Esophagus squamous epithelium (tissue), 5 donors: ENCODE measurements around the gene G6PC1. TPM values are rescaled to one million over a fixed set of nuclear protein-coding genes. Genes with fewer than 3 reads are reported as not detected.
"Not testable (repeated sequence)": the region's sequence is repeated elsewhere in the genome, so short reads cannot be mapped to it uniquely, and the experiment has no call there.

Experiments
- DNase-seq: peaks from one replicate; lab custom pipeline; 2025; lab: John Stamatoyannopoulos, UW
- H3K27ac ChIP-seq, 4 donors: fragments of 200-600 bp; sonication (generic); one replicate each; pipeline ENCODE4 v1.5.1; 2016 to 2019; ENCODE audit warnings: mild to moderate bottlenecking in 1 of 4
- H3K27me3 ChIP-seq, 4 donors: fragments of 200-600 bp; sonication (generic); 1 replicate in 3 of 4; 2 replicates in 1 of 4; pipeline versions ENCODE4 v1.5.1 to v1.6.0; 2017 to 2021; ENCODE audit warnings: antibody characterized with exemption in 1 of 4
- H3K36me3 ChIP-seq, 3 donors: fragments of 200-600 bp; sonication (generic); one replicate each; pipeline ENCODE4 v1.5.1; 2016 to 2019
- H3K4me1 ChIP-seq, 3 donors: fragments of 200-600 bp; sonication (generic); one replicate each; pipeline ENCODE4 v1.5.1; 2017 to 2019
- H3K4me3 ChIP-seq, 4 donors: fragments of 200-600 bp; sonication (generic); 1 replicate in 3 of 4; 2 replicates in 1 of 4; pipeline ENCODE4 v1.5.1; 2016 to 2019; ENCODE audit warnings: mild to moderate bottlenecking in 2 of 4, moderate library complexity in 1 of 4
- H3K9me3 ChIP-seq, 3 donors: fragments of 200-600 bp; sonication (generic); one replicate each; pipeline ENCODE4 v1.5.1; 2016 to 2019
- POLR2A ChIP-seq, 4 donors: fragments of 450-650 bp; IDR thresholded peaks; one replicate each; pipeline ENCODE4 v1.6.1; 2017; ENCODE audit warnings: antibody characterized with exemption in 4 of 4, mild to moderate bottlenecking in 4 of 4, moderate library complexity in 3 of 4
- WGBS, 2 donors: methylation state at CpG; one replicate each; pipeline ENCODE4 v1.1.5; 2018; 5-methylcytosine and 5-hydroxymethylcytosine counted together
- intact Hi-C: fragments of 100-400 bp; cut with DNase I; formaldehyde crosslinking; loops from one replicate; pipeline ENCODE4 v1.15.0; 2022
- total RNA-seq, 4 donors: library from RNA; depleted of rRNA; stranded (reverse); fragments of >200 nt; gene quantifications; one replicate each; pipeline ENCODE4 v1.1.0, GENCODE V29; 2016
- TF ChIP-seq, protein P1 (sequence below), 6 experiments: fragments of 450-650 bp in 4 of 6; fragments of 200-600 bp in 2 of 6; sonication (generic) in 2 of 6; IDR thresholded peaks; one replicate each; pipeline ENCODE4 v1.5.1; 2016 to 2019; ENCODE audit warnings: antibody characterized with exemption in 6 of 6, mild to moderate bottlenecking in 4 of 6, moderate library complexity in 4 of 6
- donor health status: DM: yes; HTN: yes; CAD: no.

G6PC1 gene
- total RNA-seq, 4 donors from 2014 or later, result not detected

- H3K36me3 ChIP-seq, result no peaks in the 10 kb centered on the region
- DNase-seq, result no peak
- H3K4me3 ChIP-seq, result no peak overlapping the region
- H3K27me3 ChIP-seq, result peaks cover 0 to 8% (median 0%) of the 10 kb centered on the region in 4 donors
- TF ChIP-seq, protein P1, sequence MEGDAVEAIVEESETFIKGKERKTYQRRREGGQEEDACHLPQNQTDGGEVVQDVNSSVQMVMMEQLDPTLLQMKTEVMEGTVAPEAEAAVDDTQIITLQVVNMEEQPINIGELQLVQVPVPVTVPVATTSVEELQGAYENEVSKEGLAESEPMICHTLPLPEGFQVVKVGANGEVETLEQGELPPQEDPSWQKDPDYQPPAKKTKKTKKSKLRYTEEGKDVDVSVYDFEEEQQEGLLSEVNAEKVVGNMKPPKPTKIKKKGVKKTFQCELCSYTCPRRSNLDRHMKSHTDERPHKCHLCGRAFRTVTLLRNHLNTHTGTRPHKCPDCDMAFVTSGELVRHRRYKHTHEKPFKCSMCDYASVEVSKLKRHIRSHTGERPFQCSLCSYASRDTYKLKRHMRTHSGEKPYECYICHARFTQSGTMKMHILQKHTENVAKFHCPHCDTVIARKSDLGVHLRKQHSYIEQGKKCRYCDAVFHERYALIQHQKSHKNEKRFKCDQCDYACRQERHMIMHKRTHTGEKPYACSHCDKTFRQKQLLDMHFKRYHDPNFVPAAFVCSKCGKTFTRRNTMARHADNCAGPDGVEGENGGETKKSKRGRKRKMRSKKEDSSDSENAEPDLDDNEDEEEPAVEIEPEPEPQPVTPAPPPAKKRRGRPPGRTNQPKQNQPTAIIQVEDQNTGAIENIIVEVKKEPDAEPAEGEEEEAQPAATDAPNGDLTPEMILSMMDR (IDR thresholded peaks at IDR 0.05), result no peak
- no peak for TF ChIP-seq POLR2A (IDR thresholded peaks at IDR 0.05)
- intact Hi-C loops, result no loop called here
- 65 to 76% methylated on average over 7 of the region's 7 CpGs for WGBS, 2 donors
- no peak overlapping the region for H3K27ac ChIP-seq
- no peaks in the 10 kb centered on the region for H3K4me1 ChIP-seq
- H3K9me3 ChIP-seq, result no peaks in the 10 kb centered on the region
Observed at GRCh38 chr17:42908872-42909700, 8.5 kb downstream of the G6PC1 start.

DNA sequence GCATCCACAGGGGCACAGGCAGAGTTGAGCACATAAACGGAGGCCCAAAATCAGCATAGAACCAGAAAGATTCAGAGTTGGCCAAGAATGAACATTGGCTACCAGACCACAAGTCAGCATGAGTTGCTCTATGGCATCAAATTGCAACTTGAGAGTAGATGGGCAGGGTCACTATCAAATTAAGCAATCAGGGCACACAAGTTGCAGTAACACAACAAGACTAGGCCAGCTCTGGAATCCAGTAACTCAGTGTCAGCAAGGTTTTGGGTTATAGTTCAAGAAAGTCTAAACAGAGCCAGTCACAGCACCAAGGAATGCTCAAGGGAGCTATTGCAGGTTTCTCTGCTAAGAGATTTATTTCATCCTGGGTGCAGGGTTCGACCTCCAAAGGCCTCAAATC is 12.9 kb downstream of the G6PC1 start:
- Histone ChIP-seq H3K27me3 (peaks cover 0 to 8% (median 0%) of the 10 kb centered on the region in 4 donors), H3K9me3 (no peaks in the 10 kb centered on the region), H3K4me3 (no peak overlapping the region), H3K36me3 (no peaks in the 10 kb centered on the region), H3K27ac (no peak overlapping the region), H3K4me1 (no peaks in the 10 kb centered on the region)
- intact Hi-C loops, result no loop called here
- TF ChIP-seq, protein P1 (IDR thresholded peaks at IDR 0.05), result no peak
- TF ChIP-seq POLR2A (IDR thresholded peaks at IDR 0.05), result no peak
- DNase-seq, result no peak
- 48 to 83% methylated on average over 1 to 2 of the region's 2 CpGs for WGBS, 2 donors

GRCh38 chr17:42913981-42914617 is 13.5 kb downstream of the G6PC1 start:
- no peak for TF ChIP-seq POLR2A (IDR thresholded peaks at IDR 0.05)
- TF ChIP-seq, protein P1 (IDR thresholded peaks at IDR 0.05), result no peak
- Histone ChIP-seq H3K27me3 (peaks cover 0 to 8% (median 0%) of the 10 kb centered on the region in 4 donors), H3K27ac (no peak overlapping the region), H3K4me1 (no peaks in the 10 kb centered on the region), H3K4me3 (no peak overlapping the region), H3K36me3 (no peaks in the 10 kb centered on the region), H3K9me3 (no peaks in the 10 kb centered on the region)
- no peak for DNase-seq
- WGBS, 2 donors, result 86 to 90% methylated on average over 3 of the region's 3 CpGs
- intact Hi-C loops, result no loop called here

DNA sequence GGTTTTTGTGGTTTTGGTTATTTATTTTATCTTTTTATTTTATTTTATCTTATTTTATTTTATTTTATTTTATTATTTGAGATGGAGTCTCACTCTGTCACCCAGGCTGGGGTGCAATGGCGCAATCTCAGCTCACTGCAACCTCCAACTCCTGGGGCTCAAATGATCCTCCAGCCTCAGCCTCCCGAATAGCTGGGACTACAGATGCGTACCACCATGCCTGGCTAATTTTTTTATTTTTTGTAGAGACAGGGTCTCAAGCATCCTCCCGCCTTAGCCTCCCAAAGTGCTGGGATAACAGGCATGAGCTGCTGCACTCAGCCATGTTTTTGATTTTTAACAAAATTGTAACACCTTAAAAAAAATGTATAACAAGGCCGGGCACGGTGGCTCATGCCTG is 14.7 kb downstream of the G6PC1 start:
- H3K27me3 ChIP-seq, H3K4me3 ChIP-seq, H3K4me1 ChIP-seq, H3K36me3 ChIP-seq, DNase-seq, H3K27ac ChIP-seq, H3K9me3 ChIP-seq, intact Hi-C loops: not testable (repeated sequence)
- 93% methylated on average over 4 to 6 of the region's 6 CpGs for WGBS, 2 donors

- H3K36me3 ChIP-seq, DNase-seq, H3K27ac ChIP-seq, intact Hi-C loops, H3K27me3 ChIP-seq, H3K9me3 ChIP-seq, H3K4me3 ChIP-seq: not testable (repeated sequence)
- H3K4me1 ChIP-seq, result peaks cover 0 to 11% (median 4%) of the 10 kb centered on the region in 3 donors
- WGBS, 2 donors, result 77 to 81% methylated on average over 4 of the region's 4 CpGs
Observed at GRCh38 chr17:42916388-42917235, 16.0 kb downstream of the G6PC1 start.
